ENCODE results near the gene H19.

Gene H19

DNA sequence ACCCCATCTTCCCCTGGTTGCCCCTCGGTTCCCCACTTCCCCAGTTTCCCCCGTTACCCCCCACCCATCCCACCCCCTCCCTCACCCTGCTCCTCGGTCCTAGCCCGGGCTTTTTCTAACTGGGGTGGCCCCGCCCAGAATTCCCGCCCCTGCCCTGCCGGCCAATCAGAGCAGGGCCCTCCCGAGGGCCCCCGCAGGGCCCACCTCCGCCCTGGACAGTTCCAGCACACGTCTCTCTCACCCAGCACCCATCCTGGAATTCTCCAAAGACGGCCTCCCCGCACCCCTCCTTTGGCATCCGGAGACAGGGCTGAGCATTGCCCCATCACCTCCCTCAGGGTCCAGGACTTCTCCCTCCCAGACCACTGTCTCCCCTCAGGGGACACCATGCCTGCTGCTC, at the start of gene H19:
TSS of gene H19 (minus strand) at position 88 of the 400 bp plus-strand sequence.
- DNase-seq (ENCODE audit: low read depth in 2 of 3, low spot score in 2 of 3), result no peak

- no peak for DNase-seq (ENCODE audit: low read depth in 2 of 3, low spot score in 2 of 3)
Measured at GRCh38 chr11:2041963-2042362, 44.3 kb upstream of the H19 start.

DNA sequence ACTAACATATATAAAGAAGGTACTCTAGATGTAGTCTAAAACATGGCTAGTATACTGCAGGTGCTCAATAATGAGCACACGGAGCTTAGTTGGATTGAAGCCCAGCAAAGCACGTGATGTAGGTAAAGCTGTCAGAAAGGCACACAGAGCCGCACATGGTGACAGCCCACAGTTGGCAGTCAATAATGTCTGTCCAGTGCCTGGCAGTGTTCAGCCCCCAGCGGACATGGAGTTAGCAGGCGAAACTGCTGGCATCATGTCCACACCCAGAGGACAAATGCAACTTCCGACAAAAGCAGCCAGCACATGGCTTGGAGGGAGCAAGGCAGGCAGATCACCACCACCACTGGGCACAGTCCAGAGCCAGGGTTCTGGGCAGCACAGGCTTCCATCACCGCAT, 43.5 kb upstream of the H19 start:
- DNase-seq (ENCODE audit: low read depth in 2 of 3, low spot score in 2 of 3), result no peak

DNA sequence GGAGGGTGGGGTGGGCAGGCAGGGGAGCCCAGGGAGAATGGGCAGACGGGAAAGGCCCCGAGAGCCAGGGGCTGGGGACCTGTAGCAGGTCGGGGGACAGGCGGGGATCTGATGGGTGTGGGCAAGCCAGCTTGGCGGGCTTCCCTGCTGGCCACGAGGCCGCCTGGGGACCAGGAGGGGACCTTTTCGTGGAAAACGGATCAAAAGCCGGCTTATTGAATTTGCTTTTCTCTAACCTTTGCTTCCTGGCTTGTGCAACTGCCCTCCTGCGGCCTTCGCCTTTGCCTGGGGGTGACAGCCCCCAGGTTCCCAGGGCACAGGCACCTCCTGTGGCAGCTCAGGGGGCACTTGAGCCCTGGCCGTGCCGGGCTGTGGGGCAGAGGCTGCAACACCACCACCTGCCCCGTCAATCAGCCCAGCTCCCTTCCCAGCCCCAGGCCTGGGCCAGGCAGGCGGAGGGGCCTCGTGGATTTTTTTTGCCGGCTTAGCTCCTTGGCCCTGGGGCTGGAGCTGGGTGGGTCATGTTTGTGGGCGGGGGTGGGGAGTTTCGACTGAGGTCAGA, 41.6 kb upstream of the H19 start:
- DNase-seq (ENCODE audit: low read depth in 2 of 3, low spot score in 2 of 3), result no peak

GRCh38 chr11:2036863-2037486, 39.3 kb upstream of the H19 start:
- DNase-seq (ENCODE audit: low read depth in 2 of 3, low spot score in 2 of 3), result no peak

DNA sequence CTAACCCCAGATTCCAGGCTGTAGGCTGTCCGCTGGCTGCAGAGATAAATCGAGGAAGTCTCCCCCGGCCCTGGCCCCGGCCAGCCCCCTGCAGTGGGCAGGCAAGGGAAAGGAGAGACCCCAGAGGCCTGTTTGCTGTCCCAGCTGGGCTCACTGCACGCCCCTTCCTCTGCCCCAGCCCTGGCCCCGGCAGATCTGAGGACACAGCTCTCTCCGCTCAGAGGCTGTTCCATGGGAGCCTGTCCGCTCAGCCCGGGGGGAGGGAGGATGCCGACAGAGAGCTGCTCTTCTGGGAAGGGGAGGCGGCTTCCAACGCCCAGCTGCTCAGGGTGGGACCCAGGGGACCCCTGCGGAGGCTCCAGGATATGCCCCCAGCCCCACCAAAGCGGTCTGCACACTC, 37.7 kb upstream of the H19 start:
- DNase-seq (ENCODE audit: low read depth in 2 of 3, low spot score in 2 of 3), result no peak

- DNase-seq (ENCODE audit: low read depth in 2 of 3, low spot score in 2 of 3), result no peak
Measured at GRCh38 chr11:2031058-2031457, 33.4 kb upstream of the H19 start.

DNA sequence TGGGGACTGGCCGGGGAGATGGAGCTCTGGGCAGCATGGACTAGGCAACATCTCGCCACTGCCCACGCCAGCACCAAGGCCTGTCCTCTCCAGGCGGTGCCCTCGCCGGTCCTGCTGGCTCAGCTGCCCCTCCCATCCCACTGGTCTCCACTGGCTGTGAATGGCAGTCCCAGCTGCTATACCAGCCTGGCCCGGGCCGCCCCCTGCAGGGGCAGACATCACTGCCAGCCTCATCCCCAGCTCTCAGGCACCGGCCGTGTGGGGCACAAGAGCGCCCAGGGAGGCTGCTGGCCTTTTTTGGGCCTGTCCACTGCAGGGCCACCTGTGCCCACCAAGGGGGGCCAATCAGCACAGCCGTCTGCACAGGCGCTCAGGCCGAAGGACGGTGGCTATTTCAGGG, 30.1 kb upstream of the H19 start:
- no peak for DNase-seq (ENCODE audit: low read depth in 2 of 3, low spot score in 2 of 3)

- DNase-seq (ENCODE audit: low read depth in 2 of 3, low spot score in 2 of 3), result no peak
Measured at GRCh38 chr11:2015025-2015424, 17.4 kb upstream of the H19 start.

DNA sequence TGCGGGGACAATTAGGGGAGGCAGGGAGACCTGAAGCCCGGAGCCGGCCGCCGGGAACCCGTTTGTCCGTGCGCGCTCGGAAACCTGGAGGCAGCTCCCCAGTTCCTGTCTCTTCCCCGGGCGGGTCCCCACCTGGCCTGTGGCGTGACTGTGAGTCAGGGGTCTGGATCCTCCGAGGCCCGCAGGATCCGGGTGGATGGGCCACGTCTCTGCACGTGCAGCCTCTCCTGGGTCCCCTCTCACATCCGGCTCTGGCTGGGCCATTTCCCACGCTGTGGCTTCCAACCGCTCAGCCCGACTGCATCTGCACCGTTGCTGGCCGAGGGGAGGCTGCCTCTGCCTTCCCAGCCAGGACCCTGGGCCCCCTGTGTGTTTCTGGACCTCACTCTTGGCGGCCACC, 14.8 kb upstream of the H19 start:
- DNase-seq (ENCODE audit: low read depth in 2 of 3, low spot score in 2 of 3), result no peak

GRCh38 chr11:2004466-2004865, 6.8 kb upstream of the H19 start:
- no peak for DNase-seq (ENCODE audit: low read depth in 2 of 3, low spot score in 2 of 3)

- no peak for DNase-seq (ENCODE audit: low read depth in 2 of 3, low spot score in 2 of 3)
Measured at GRCh38 chr11:2002807-2003206, 5.2 kb upstream of the H19 start.

GRCh38 chr11:2002042-2002776, 4.6 kb upstream of the H19 start:
- DNase-seq (ENCODE audit: low read depth in 2 of 3, low spot score in 2 of 3), result no peak

DNA sequence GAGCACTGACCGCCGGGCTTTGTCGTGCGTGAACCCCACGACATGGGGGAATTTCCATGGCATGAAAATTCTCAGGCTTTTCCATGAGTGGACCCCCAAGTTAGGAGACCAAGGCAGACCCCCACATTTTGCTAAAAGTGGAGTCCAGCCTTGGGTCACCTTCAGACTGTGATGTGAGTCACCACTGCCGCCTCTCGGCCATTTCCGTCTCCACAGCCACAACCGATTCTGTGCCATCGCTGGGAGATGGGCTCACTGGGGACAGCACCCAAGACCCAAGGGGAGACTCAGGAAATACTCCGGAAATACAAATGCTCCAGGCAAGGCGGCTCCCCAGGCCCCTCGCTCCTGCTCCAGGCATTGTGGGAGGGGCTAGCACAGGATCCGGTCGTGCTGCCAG, 1.2 kb upstream of the H19 start:
- DNase-seq (ENCODE audit: low read depth in 2 of 3, low spot score in 2 of 3), result no peak

- no peak for DNase-seq (ENCODE audit: low read depth in 2 of 3, low spot score in 2 of 3)
Measured at GRCh38 chr11:1998290-1998689, 648 bp upstream of the H19 start.

- no peak for DNase-seq (ENCODE audit: low read depth in 2 of 3, low spot score in 2 of 3)
Measured at GRCh38 chr11:1994121-1994520, 3.5 kb downstream of the H19 start.

DNA sequence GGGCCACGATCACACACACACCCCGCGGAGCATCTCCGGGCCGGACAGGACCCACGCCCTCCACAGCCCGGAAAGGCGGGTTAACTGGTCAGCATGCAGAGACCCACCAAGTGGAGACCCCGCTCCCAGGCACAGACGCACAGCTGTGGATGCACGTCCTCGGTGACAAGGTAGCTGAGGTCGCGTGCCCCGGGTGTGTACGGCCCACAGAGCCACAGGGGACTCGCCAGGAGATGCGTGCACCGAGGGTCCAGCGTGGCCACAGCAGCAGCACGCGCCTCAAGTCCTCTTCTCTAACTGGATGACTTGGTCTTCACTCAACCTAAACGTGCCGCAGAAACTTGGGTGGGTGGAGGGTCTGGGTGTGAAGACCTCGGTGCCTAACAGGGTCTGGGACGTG, 5.5 kb downstream of the H19 start:
- DNase-seq (ENCODE audit: low read depth in 2 of 3, low spot score in 2 of 3), result no peak

DNA sequence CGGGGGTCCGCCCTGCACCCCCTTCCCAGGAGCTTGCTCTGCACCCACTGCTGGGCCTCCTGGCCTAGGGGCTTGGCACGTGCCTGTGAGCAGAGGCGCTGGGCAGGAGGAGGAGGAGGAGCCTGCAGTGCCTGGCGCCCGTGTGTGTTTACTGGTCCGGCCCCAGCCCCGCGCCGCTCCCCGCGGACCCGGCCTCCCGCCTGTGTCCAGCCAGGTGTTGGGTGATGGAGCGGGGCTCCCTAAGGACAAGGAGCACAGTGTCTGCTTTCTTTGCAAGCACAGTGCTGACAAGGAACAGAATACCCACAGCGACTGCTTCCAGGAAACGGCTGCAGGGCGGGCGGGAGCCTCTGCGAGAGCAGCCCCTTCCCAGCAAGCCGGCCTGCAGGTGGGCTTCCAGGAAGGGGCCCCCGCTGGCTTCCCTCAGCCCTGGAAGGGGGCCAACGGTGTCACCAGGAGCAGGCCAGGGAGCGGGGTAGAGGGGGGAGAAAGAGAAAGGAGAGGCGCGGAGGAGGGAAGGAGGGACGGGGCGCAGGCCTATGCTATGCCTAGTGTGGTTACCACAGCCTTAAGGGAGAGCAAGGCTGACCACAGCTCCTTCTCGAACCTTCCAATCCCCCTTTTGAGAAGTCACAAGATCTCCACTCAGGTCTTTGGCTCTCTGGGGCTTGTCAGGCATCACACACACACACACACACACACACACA, 6.6 kb downstream of the H19 start:
- no peak for DNase-seq (ENCODE audit: low read depth in 2 of 3, low spot score in 2 of 3)

- no peak for DNase-seq (ENCODE audit: low read depth in 2 of 3, low spot score in 2 of 3)
Measured at GRCh38 chr11:1989953-1990352, 7.7 kb downstream of the H19 start.

- DNase-seq (ENCODE audit: low read depth in 2 of 3, low spot score in 2 of 3), result no peak
Measured at GRCh38 chr11:1988667-1989317, 8.8 kb downstream of the H19 start.

GRCh38 chr11:1988174-1988573, 9.5 kb downstream of the H19 start:
- DNase-seq (ENCODE audit: low read depth in 2 of 3, low spot score in 2 of 3), result no peak

- DNase-seq (ENCODE audit: low read depth in 2 of 3, low spot score in 2 of 3), result no peak
Measured at GRCh38 chr11:1987024-1987423, 10.6 kb downstream of the H19 start.
